ENCODE results near the gene UST. TPM values are rescaled to one million over a fixed set of nuclear protein-coding genes. Genes with fewer than 3 reads are reported as not detected.

UST gene
- total RNA-seq, 2 experiments from 2014 or later, result 1.2 to 1.5 TPM

DNA sequence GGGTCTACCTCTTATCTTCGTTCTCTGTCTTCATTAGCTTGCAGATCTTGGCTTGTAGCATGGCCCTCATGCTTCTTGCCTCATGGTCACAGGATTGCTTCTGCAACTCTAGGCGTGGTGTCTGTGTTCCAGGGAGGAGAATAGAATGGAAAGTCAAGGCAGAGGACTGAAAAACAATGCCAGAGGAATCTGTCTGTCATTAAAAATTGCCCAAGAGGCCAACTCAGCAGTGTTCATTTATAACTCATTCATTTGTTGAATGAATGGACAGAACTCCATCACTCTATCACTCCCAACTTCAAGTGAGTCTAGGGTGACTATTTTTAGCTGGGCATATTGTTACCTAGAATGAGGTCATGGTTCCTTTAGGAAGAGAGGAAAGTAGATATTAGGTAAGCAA lies 179.6 kb downstream of the UST start:
- ChIA-PET POLR2A (no interaction called here), CTCF (interaction anchor here (1.3 kb wide), 1 partner anchor 12 kb away, joined by 4 read pairs; no protein-coding TSS in a partner anchor)
- Mint-ChIP-seq H3K27me3 (no peaks in the 10 kb centered on the region), H3K9me3 (no peaks in the 10 kb centered on the region), H3K27ac (no peak overlapping the region), H3K4me1 (ENCODE audit: low read depth) (no peaks in the 10 kb centered on the region), H3K4me3 (no peak overlapping the region), H3K36me3 (ENCODE audit: low read depth) (no peaks in the 10 kb centered on the region)
- no peak for ATAC-seq
- intact Hi-C loops (cut with micrococcal nuclease), result no loop called here
- no peak for TF ChIP-seq CTCF (IDR thresholded peaks at IDR 0.05)
- DNase-seq, result no peak

- intact Hi-C loops (cut with micrococcal nuclease), result no loop called here
- ChIA-PET CTCF (interaction anchor here (1.1 kb wide), 2 partner anchors 18 to 368 kb away, joined by 3 read pairs; no protein-coding TSS in a partner anchor), POLR2A (interaction anchor here (0.9 kb wide), 1 partner anchor 90 kb away, joined by 3 read pairs; no protein-coding TSS in a partner anchor)
- no peak overlapping the region for H3K4me3 Mint-ChIP-seq
- ATAC-seq, result no peak
- no peaks in the 10 kb centered on the region for H3K4me1 Mint-ChIP-seq (ENCODE audit: low read depth)
- H3K27ac Mint-ChIP-seq, result no peak overlapping the region
- no peak for TF ChIP-seq CTCF (IDR thresholded peaks at IDR 0.05)
- no peaks in the 10 kb centered on the region for H3K9me3 Mint-ChIP-seq
- H3K36me3 Mint-ChIP-seq (ENCODE audit: low read depth), result no peaks in the 10 kb centered on the region
- DNase-seq, result no peak
- H3K27me3 Mint-ChIP-seq, result no peaks in the 10 kb centered on the region
Observed at GRCh38 chr6:148927586-148927985, 180.8 kb downstream of the UST start.

DNA sequence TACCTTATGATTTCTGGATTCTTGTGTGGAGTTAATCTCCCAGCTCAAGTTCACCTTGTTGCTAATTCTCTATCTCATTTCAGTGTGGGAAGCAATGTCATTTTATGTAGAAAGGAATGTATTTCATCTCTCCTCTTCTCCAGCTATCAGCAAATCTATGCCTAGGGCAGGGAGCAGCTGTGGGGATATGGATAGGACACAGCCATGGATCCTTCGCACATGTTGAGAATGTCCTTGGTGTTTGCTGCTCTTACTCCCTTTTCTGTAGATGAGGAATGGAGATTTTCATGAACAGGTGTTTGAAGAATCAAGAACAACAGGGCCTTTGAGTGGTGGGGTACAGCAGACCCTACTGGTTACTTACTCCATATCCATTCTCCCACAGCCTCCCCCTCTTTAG lies 182.0 kb downstream of the UST start:
- Mint-ChIP-seq H3K27me3 (no peaks in the 10 kb centered on the region), H3K4me3 (no peak overlapping the region), H3K36me3 (ENCODE audit: low read depth) (no peaks in the 10 kb centered on the region), H3K9me3 (no peaks in the 10 kb centered on the region), H3K27ac (no peak overlapping the region), H3K4me1 (ENCODE audit: low read depth) (no peaks in the 10 kb centered on the region)
- ATAC-seq (no peak), DNase-seq (no peak)
- CTCF ChIA-PET, result interaction anchor here (1.1 kb wide), 1 partner anchor 17 kb away, joined by 3 read pairs; no protein-coding TSS in a partner anchor
- intact Hi-C loops (cut with micrococcal nuclease), result no loop called here
- TF ChIP-seq CTCF (IDR thresholded peaks at IDR 0.05), result no peak
- POLR2A ChIA-PET, result no interaction called here

DNA sequence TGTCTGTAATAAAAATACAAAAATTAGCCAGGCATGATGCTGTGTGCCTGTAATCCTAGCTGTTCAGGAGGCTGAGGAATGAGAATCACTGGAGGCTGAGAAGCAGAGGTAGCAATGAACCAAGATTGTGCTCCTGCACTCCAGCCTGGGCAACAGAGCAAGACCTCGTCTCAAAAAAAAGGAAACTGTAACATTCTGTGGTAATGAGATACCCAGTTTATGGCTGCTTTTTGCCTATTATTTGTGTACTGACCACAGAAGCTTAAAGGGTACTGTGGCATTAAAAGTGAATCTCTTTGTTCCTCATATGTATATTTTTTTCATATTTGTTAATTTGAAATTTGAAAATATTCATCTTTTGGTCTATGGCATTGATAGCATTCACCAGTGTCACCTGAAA lies 185.4 kb downstream of the UST start:
- Mint-ChIP-seq H3K27ac (no peak overlapping the region), H3K36me3 (ENCODE audit: low read depth) (no peaks in the 10 kb centered on the region), H3K27me3 (peaks cover 2% of the 10 kb centered on the region), H3K9me3 (no peaks in the 10 kb centered on the region), H3K4me3 (no peak overlapping the region), H3K4me1 (ENCODE audit: low read depth) (no peaks in the 10 kb centered on the region)
- no peak for TF ChIP-seq CTCF (IDR thresholded peaks at IDR 0.05)
- intact Hi-C loops (cut with micrococcal nuclease), result no loop called here
- ATAC-seq, result no peak
- no peak for DNase-seq
- POLR2A ChIA-PET, result no interaction called here
- CTCF ChIA-PET, result no interaction called here

GRCh38 chr6:148932731-148933130 lies 185.9 kb downstream of the UST start:
- Mint-ChIP-seq H3K27me3 (peaks cover 2% of the 10 kb centered on the region), H3K27ac (no peak overlapping the region), H3K4me3 (no peak overlapping the region), H3K4me1 (ENCODE audit: low read depth) (no peaks in the 10 kb centered on the region), H3K36me3 (ENCODE audit: low read depth) (no peaks in the 10 kb centered on the region), H3K9me3 (no peaks in the 10 kb centered on the region)
- intact Hi-C loops (cut with micrococcal nuclease), result no loop called here
- DNase-seq (no peak), ATAC-seq (no peak)
- CTCF ChIA-PET, result no interaction called here
- TF ChIP-seq CTCF (IDR thresholded peaks at IDR 0.05), result no peak
- POLR2A ChIA-PET, result no interaction called here

All from activated CD8-positive, alpha-beta T cell treated with anti-CD3 and anti-CD28 coated beads for 36 hours (primary cell).